Activated CD4-positive, alpha-beta T cell treated with anti-CD3 and anti-CD28 coated beads, Interleukin-2, Interleukin-4, amounts not matched to agents 100 ng/mL and 50 ng/mL, durations not matched to agents 16 hours and 8 hours (primary cell): ENCODE results near the gene LMO2.
"Not testable (repeated sequence)": the region's sequence is repeated elsewhere in the genome, so short reads cannot be mapped to it uniquely, and the experiment has no call there.

ENCODE experiments used
- DNase-seq: peaks from one replicate; pipeline ENCODE4 v3.0.0-alpha.2; 2020; ENCODE audit warnings: low spot score

The LMO2 gene

GRCh38 chr11:33891714-33892327 is at the start of gene LMO2:
Gene LMO2 (minus strand): TSS chr11:33892076. CDS start chr11:33869716, 22,360 bp downstream.
- DNase-seq, result no peak

GRCh38 chr11:33940538-33940815 is 48.6 kb upstream of the LMO2 start:
- no peak for DNase-seq

- DNase-seq, result no peak
Observed at GRCh38 chr11:33936725-33937604, 45.1 kb upstream of the LMO2 start.

- no peak for DNase-seq
Observed at GRCh38 chr11:33935461-33936456, 43.9 kb upstream of the LMO2 start.

- DNase-seq, result no peak
Observed at GRCh38 chr11:33935005-33935404, 43.1 kb upstream of the LMO2 start.

GRCh38 chr11:33934450-33934849 is 42.6 kb upstream of the LMO2 start:
- DNase-seq, result no peak

- DNase-seq, result no peak
Observed at GRCh38 chr11:33933602-33934001, 41.7 kb upstream of the LMO2 start.

- no peak for DNase-seq
Observed at GRCh38 chr11:33932721-33933120, 40.8 kb upstream of the LMO2 start.

- not testable (repeated sequence) for DNase-seq
Observed at GRCh38 chr11:33931739-33932366, 40.0 kb upstream of the LMO2 start.

- no peak for DNase-seq
Observed at GRCh38 chr11:33931067-33931466, 39.2 kb upstream of the LMO2 start.

GRCh38 chr11:33930317-33931021 is 38.6 kb upstream of the LMO2 start:
- no peak for DNase-seq

- no peak for DNase-seq
Observed at GRCh38 chr11:33928564-33928963, 36.7 kb upstream of the LMO2 start.

- DNase-seq, result no peak
Observed at GRCh38 chr11:33926671-33927552, 35.0 kb upstream of the LMO2 start.

GRCh38 chr11:33924341-33924740 is 32.5 kb upstream of the LMO2 start:
- no peak for DNase-seq

GRCh38 chr11:33923626-33924025 is 31.8 kb upstream of the LMO2 start:
- DNase-seq, result no peak

- DNase-seq, result no peak
Observed at GRCh38 chr11:33920838-33921613, 29.1 kb upstream of the LMO2 start.

- no peak for DNase-seq
Observed at GRCh38 chr11:33919645-33920044, 27.8 kb upstream of the LMO2 start.

- DNase-seq, result not testable (repeated sequence)
Observed at GRCh38 chr11:33917402-33917801, 25.5 kb upstream of the LMO2 start.

GRCh38 chr11:33916736-33917135 is 24.9 kb upstream of the LMO2 start:
- no peak for DNase-seq

GRCh38 chr11:33915526-33915925 is 23.6 kb upstream of the LMO2 start:
- no peak for DNase-seq
